ENCODE results near the gene RIT2. TPM values are rescaled to one million over a fixed set of nuclear protein-coding genes. Genes with fewer than 3 reads are reported as not detected.

The RIT2 gene
- total RNA-seq, 1 experiment from 2014 or later = 1.5 TPM

DNA sequence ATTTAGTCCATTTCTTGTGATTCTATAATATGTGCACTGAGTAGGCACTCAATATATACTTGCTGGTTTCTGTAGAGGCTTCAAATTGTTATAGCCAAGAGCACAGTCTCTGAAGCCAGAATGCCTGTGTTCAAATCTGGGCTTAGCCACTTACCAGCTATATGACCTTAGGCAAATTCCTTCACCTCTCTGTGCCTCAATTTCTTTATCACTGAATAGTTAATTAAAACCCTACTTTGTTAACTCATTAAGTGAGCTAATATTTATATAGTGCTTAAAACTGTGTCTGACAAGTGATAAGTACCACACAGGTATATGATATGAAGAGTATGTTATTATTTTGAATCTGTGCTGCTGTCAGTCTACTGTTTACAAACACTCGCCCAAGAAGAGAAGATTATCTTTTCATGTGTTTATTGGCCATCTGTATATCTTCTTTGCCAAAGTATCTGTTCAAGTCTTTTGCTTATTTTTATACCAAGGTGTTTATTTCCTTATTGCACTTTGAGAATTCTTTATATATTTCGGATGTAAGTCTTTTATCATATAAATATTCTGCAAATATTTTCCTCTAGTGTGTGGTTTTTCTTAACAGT is 1.3 kb upstream of the RIT2 start:
- Mint-ChIP-seq H3K36me3 (no peaks in the 10 kb centered on the region), H3K9me3 (no peaks in the 10 kb centered on the region), H3K27ac (no peak overlapping the region), H3K4me3 (no peak overlapping the region), H3K4me1 (peaks cover 6% of the 10 kb centered on the region; the same call in 1 of the 2 replicates), H3K27me3 (ENCODE audit: low read depth) (no peaks in the 10 kb centered on the region)
- no peak for ATAC-seq
- no peak for TF ChIP-seq ZNF423 (CRISPR knock-in tag; IDR thresholded peaks at IDR 0.05)
- TF ChIP-seq, protein P1, sequence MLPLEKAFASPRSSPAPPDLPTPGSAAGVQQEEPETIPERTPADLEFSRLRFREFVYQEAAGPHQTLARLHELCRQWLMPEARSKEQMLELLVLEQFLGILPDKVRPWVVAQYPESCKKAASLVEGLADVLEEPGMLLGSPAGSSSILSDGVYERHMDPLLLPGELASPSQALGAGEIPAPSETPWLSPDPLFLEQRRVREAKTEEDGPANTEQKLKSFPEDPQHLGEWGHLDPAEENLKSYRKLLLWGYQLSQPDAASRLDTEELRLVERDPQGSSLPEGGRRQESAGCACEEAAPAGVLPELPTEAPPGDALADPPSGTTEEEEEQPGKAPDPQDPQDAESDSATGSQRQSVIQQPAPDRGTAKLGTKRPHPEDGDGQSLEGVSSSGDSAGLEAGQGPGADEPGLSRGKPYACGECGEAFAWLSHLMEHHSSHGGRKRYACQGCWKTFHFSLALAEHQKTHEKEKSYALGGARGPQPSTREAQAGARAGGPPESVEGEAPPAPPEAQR (CRISPR knock-in tag; IDR thresholded peaks at IDR 0.05) = no peak
- no peak for TF ChIP-seq FOXK1 (CRISPR knock-in tag; IDR thresholded peaks at IDR 0.05)
- TF ChIP-seq PRRX2 (CRISPR knock-in tag; IDR thresholded peaks at IDR 0.05) = no peak
- TF ChIP-seq JUN (CRISPR knock-in tag; IDR thresholded peaks at IDR 0.05) = no peak
- no peak for TF ChIP-seq ZNF121 (CRISPR knock-in tag; IDR thresholded peaks at IDR 0.05)
- TF ChIP-seq, protein P2, sequence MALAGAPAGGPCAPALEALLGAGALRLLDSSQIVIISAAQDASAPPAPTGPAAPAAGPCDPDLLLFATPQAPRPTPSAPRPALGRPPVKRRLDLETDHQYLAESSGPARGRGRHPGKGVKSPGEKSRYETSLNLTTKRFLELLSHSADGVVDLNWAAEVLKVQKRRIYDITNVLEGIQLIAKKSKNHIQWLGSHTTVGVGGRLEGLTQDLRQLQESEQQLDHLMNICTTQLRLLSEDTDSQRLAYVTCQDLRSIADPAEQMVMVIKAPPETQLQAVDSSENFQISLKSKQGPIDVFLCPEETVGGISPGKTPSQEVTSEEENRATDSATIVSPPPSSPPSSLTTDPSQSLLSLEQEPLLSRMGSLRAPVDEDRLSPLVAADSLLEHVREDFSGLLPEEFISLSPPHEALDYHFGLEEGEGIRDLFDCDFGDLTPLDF (CRISPR knock-in tag; IDR thresholded peaks at IDR 0.05) = no peak
- TF ChIP-seq, protein P3, sequence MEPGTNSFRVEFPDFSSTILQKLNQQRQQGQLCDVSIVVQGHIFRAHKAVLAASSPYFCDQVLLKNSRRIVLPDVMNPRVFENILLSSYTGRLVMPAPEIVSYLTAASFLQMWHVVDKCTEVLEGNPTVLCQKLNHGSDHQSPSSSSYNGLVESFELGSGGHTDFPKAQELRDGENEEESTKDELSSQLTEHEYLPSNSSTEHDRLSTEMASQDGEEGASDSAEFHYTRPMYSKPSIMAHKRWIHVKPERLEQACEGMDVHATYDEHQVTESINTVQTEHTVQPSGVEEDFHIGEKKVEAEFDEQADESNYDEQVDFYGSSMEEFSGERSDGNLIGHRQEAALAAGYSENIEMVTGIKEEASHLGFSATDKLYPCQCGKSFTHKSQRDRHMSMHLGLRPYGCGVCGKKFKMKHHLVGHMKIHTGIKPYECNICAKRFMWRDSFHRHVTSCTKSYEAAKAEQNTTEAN (CRISPR knock-in tag; IDR thresholded peaks at IDR 0.05) = no peak
- no peak for TF ChIP-seq ZBTB21 (CRISPR knock-in tag; IDR thresholded peaks at IDR 0.05; ENCODE audit: borderline replicate concordance)
- ChIA-PET POLR2A (no interaction called here), CTCF (no interaction called here)
- DNase-seq (ENCODE audit: low spot score) = no peak

DNA sequence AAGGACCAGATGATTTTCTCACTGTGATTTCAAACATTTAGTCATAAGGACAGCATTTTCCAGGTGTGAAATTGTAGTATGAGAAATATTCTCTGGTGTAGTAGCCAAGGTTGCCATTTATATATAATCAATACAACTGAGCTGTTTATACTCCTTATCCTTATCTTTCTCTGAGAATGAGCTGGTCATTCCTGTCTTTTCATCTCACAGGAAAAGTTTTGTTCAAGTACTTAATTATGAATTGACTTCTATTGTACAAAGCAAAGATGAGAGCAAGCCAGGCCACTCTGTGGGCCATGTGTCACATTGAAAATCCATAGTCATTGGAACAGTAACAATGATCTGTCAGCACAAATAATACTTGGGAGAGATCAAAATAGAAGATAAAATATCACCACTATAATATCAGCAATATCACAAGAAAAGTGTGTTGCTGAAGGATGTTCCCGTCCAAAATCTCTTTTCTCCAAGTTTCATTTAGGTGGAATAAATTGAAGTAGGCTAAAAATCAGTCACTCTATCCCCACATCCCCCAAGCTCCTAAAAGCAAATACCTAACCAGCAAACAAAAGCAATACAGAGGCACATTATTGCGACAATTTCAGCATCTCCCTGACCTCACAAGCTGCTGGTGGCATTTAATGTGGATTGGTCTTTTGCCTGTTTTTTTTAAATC is 2.1 kb downstream of the RIT2 start:
- no peak overlapping the region for H3K27ac Mint-ChIP-seq
- ATAC-seq = no peak
- POLR2A ChIA-PET = no interaction called here
- CTCF ChIA-PET = no interaction called here
- no peak for DNase-seq (ENCODE audit: low spot score)
- H3K4me1 Mint-ChIP-seq = 0 out of 2 replicates have a peak, but pooled peaks cover 2% of the 10 kb centered on the region
- H3K36me3 Mint-ChIP-seq = no peaks in the 10 kb centered on the region
- no peaks in the 10 kb centered on the region for H3K27me3 Mint-ChIP-seq (ENCODE audit: low read depth)
- no peak for TF ChIP-seq ZNF423 (CRISPR knock-in tag; IDR thresholded peaks at IDR 0.05)
- TF ChIP-seq, protein P4, sequence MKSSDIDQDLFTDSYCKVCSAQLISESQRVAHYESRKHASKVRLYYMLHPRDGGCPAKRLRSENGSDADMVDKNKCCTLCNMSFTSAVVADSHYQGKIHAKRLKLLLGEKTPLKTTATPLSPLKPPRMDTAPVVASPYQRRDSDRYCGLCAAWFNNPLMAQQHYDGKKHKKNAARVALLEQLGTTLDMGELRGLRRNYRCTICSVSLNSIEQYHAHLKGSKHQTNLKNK (CRISPR knock-in tag; IDR thresholded peaks at IDR 0.05) = no peak
- TF ChIP-seq FOXK1 (CRISPR knock-in tag; IDR thresholded peaks at IDR 0.05) = no peak
- TF ChIP-seq SOX15 (CRISPR knock-in tag; IDR thresholded peaks at IDR 0.05) = no peak
- TF ChIP-seq, protein P5, sequence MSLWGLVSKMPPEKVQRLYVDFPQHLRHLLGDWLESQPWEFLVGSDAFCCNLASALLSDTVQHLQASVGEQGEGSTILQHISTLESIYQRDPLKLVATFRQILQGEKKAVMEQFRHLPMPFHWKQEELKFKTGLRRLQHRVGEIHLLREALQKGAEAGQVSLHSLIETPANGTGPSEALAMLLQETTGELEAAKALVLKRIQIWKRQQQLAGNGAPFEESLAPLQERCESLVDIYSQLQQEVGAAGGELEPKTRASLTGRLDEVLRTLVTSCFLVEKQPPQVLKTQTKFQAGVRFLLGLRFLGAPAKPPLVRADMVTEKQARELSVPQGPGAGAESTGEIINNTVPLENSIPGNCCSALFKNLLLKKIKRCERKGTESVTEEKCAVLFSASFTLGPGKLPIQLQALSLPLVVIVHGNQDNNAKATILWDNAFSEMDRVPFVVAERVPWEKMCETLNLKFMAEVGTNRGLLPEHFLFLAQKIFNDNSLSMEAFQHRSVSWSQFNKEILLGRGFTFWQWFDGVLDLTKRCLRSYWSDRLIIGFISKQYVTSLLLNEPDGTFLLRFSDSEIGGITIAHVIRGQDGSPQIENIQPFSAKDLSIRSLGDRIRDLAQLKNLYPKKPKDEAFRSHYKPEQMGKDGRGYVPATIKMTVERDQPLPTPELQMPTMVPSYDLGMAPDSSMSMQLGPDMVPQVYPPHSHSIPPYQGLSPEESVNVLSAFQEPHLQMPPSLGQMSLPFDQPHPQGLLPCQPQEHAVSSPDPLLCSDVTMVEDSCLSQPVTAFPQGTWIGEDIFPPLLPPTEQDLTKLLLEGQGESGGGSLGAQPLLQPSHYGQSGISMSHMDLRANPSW (CRISPR knock-in tag; conservative IDR thresholded peaks at IDR 0.05; ENCODE audit: low read depth) = no peak
- no peak for TF ChIP-seq NFATC4 (CRISPR knock-in tag; IDR thresholded peaks at IDR 0.05)
- no peak for TF ChIP-seq GRHL2 (CRISPR knock-in tag; IDR thresholded peaks at IDR 0.05; ENCODE audit: insufficient replicate concordance, severe bottlenecking)
- TF ChIP-seq ZNF416 (CRISPR knock-in tag; IDR thresholded peaks at IDR 0.05) = no peak
- TF ChIP-seq, protein P3 (CRISPR knock-in tag; IDR thresholded peaks at IDR 0.05) = no peak
- TF ChIP-seq ELF4 (CRISPR knock-in tag; IDR thresholded peaks at IDR 0.05; ENCODE audit: low read depth) = no peak
- TF ChIP-seq ZNF138 (CRISPR knock-in tag; conservative IDR thresholded peaks at IDR 0.05) = no peak
- TF ChIP-seq RORB (CRISPR knock-in tag; IDR thresholded peaks at IDR 0.05) = no peak
- TF ChIP-seq, protein P6, sequence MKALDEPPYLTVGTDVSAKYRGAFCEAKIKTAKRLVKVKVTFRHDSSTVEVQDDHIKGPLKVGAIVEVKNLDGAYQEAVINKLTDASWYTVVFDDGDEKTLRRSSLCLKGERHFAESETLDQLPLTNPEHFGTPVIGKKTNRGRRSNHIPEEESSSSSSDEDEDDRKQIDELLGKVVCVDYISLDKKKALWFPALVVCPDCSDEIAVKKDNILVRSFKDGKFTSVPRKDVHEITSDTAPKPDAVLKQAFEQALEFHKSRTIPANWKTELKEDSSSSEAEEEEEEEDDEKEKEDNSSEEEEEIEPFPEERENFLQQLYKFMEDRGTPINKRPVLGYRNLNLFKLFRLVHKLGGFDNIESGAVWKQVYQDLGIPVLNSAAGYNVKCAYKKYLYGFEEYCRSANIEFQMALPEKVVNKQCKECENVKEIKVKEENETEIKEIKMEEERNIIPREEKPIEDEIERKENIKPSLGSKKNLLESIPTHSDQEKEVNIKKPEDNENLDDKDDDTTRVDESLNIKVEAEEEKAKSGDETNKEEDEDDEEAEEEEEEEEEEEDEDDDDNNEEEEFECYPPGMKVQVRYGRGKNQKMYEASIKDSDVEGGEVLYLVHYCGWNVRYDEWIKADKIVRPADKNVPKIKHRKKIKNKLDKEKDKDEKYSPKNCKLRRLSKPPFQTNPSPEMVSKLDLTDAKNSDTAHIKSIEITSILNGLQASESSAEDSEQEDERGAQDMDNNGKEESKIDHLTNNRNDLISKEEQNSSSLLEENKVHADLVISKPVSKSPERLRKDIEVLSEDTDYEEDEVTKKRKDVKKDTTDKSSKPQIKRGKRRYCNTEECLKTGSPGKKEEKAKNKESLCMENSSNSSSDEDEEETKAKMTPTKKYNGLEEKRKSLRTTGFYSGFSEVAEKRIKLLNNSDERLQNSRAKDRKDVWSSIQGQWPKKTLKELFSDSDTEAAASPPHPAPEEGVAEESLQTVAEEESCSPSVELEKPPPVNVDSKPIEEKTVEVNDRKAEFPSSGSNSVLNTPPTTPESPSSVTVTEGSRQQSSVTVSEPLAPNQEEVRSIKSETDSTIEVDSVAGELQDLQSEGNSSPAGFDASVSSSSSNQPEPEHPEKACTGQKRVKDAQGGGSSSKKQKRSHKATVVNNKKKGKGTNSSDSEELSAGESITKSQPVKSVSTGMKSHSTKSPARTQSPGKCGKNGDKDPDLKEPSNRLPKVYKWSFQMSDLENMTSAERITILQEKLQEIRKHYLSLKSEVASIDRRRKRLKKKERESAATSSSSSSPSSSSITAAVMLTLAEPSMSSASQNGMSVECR (CRISPR knock-in tag; IDR thresholded peaks at IDR 0.05; ENCODE audit: borderline replicate concordance) = no peak
- 0 out of 2 replicates have a peak, but pooled peaks cover 3% of the 10 kb centered on the region for H3K9me3 Mint-ChIP-seq
- H3K4me3 Mint-ChIP-seq = no peak overlapping the region

All from WTC11 (cell line).